Measurements from ENCODE around the gene TMEM238. TPM values are rescaled to one million over a fixed set of nuclear protein-coding genes. Genes with fewer than 3 reads are reported as not detected.

The TMEM238 gene
- total RNA-seq, 1 donor from 2014 or later: 0.40 TPM

GRCh38 chr19:55398200-55398925, 14.3 kb upstream of the TMEM238 start:
- Mint-ChIP-seq H3K9me3 (peaks cover 2% of the 10 kb centered on the region), H3K27ac (ENCODE audit: unreplicated experiment) (no peak overlapping the region), H3K36me3 (ENCODE audit: low read depth) (peaks cover 21% of the 10 kb centered on the region), H3K27me3 (ENCODE audit: low read depth) (peaks cover 11% of the 10 kb centered on the region), H3K4me3 (peak overlapping the region; percentile 35), H3K4me1 (peaks cover 22% of the 10 kb centered on the region)
- no peak for TF ChIP-seq CTCF (conservative IDR thresholded peaks at IDR 0.05)
- DNase-seq (ENCODE audit: low read depth, low spot score): no peak

- DNase-seq (ENCODE audit: low read depth, low spot score): no peak
- peak overlapping the region; percentile 65 for H3K27ac Mint-ChIP-seq (ENCODE audit: unreplicated experiment)
- H3K4me1 Mint-ChIP-seq: peaks cover 49% of the 10 kb centered on the region
- H3K4me3 Mint-ChIP-seq: peak overlapping the region; percentile 79
- H3K9me3 Mint-ChIP-seq: peaks cover 2% of the 10 kb centered on the region
- peaks cover 7% of the 10 kb centered on the region for H3K27me3 Mint-ChIP-seq (ENCODE audit: low read depth)
- peaks cover 7% of the 10 kb centered on the region for H3K36me3 Mint-ChIP-seq (ENCODE audit: low read depth)
- no peak for TF ChIP-seq CTCF (conservative IDR thresholded peaks at IDR 0.05)
These were observed 9.0 kb upstream of the TMEM238 start for GRCh38 chr19:55392820-55393761.

- no peak for DNase-seq (ENCODE audit: low read depth, low spot score)
These were observed 7.9 kb upstream of the TMEM238 start for GRCh38 chr19:55391702-55392615.

GRCh38 chr19:55391191-55391670, 7.1 kb upstream of the TMEM238 start:
- H3K27ac Mint-ChIP-seq (ENCODE audit: unreplicated experiment): no peak overlapping the region
- peaks cover 7% of the 10 kb centered on the region for H3K36me3 Mint-ChIP-seq (ENCODE audit: low read depth)
- H3K9me3 Mint-ChIP-seq: no peaks in the 10 kb centered on the region
- H3K4me3 Mint-ChIP-seq: peak overlapping the region; percentile 80
- H3K27me3 Mint-ChIP-seq (ENCODE audit: low read depth): peaks cover 3% of the 10 kb centered on the region
- no peak for TF ChIP-seq CTCF (conservative IDR thresholded peaks at IDR 0.05)
- peaks cover 59% of the 10 kb centered on the region for H3K4me1 Mint-ChIP-seq
- no peak for DNase-seq (ENCODE audit: low read depth, low spot score)

More at GRCh38 chr19:55391702-55392615, 7.9 kb upstream of the TMEM238 start:
- no peak overlapping the region for H3K27ac Mint-ChIP-seq (ENCODE audit: unreplicated experiment)
- peak overlapping the region; percentile 79 for H3K4me3 Mint-ChIP-seq
- TF ChIP-seq CTCF (conservative IDR thresholded peaks at IDR 0.05): no peak
- H3K36me3 Mint-ChIP-seq (ENCODE audit: low read depth): peaks cover 5% of the 10 kb centered on the region
- H3K4me1 Mint-ChIP-seq: peaks cover 52% of the 10 kb centered on the region
- peaks cover 3% of the 10 kb centered on the region for H3K27me3 Mint-ChIP-seq (ENCODE audit: low read depth)
- H3K9me3 Mint-ChIP-seq: no peaks in the 10 kb centered on the region

GRCh38 chr19:55390461-55390880, 6.4 kb upstream of the TMEM238 start:
- no peaks in the 10 kb centered on the region for H3K9me3 Mint-ChIP-seq
- H3K27me3 Mint-ChIP-seq (ENCODE audit: low read depth): peaks cover 6% of the 10 kb centered on the region
- DNase-seq (ENCODE audit: low read depth, low spot score): no peak
- no peak overlapping the region for H3K27ac Mint-ChIP-seq (ENCODE audit: unreplicated experiment)
- peaks cover 10% of the 10 kb centered on the region for H3K36me3 Mint-ChIP-seq (ENCODE audit: low read depth)
- peak overlapping the region; percentile 80 for H3K4me3 Mint-ChIP-seq
- no peak for TF ChIP-seq CTCF (conservative IDR thresholded peaks at IDR 0.05)
- H3K4me1 Mint-ChIP-seq: peaks cover 65% of the 10 kb centered on the region
